Measurements from ENCODE around the gene GLP1R. TPM values are rescaled to one million over a fixed set of nuclear protein-coding genes. Genes with fewer than 3 reads are reported as not detected.

The GLP1R gene
- polyA plus RNA-seq, 2 of the 4 experiments (the other 2 are of a cell fraction): not detected

DNA sequence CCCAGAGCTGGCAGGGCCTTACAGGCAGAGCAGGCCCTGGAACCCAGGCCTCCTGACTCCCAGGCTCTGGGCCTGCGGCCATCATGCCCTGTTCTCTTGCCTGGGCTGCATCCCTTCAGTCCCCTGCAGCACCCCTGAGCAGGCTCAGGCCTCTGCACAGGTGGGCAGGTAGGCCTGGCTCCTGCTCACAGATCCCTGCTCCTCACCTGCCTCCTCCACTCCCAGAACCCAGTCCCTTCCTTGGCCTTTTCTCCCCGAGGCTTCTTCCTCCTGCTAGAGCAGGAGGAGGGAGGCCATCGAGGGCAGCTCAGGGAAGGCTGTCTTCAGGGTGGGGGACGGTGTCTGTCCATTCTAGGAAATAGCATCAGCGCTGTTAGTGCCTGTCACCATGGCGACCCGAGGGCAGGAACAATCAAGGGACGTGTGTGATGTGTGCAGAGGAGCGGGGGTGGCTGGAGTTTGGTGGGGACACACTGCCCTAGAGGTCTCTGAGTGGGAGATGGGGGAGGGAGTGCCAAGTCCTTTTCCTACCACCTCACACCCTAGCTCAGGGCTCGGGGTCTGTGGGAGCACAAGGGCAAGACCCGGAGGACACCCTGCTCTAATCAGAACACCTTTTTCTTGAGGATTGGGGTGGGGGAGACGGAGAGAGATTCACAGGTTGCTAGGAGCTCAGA lies 26.6 kb downstream of the GLP1R start:
- CTCF ChIA-PET: interaction anchor here (1.2 kb wide), 1 partner anchor 13 kb away, joined by 4 read pairs; no protein-coding TSS in a partner anchor
- no peaks in the 10 kb centered on the region for H3K4me1 ChIP-seq
- no peak for DNase-seq (ENCODE audit: low read depth in 1 of 2, low spot score in 1 of 2)
- H3K9me3 ChIP-seq: no peaks in the 10 kb centered on the region
- TF ChIP-seq HDAC2 (IDR thresholded peaks at IDR 0.05) (no peak), CBX2 (IDR thresholded peaks at IDR 0.05; ENCODE audit: borderline replicate concordance, low read depth) (no peak), ZFP36 (IDR thresholded peaks at IDR 0.05; ENCODE audit: borderline replicate concordance, partially characterized antibody) (no peak), KDM1A (IDR thresholded peaks at IDR 0.05; ENCODE audit: low read depth) (no peak), ESRRA (IDR thresholded peaks at IDR 0.05; ENCODE audit: borderline replicate concordance, low read length) (no peak), SREBF2 (IDR thresholded peaks at IDR 0.05) (no peak), CBX8 (IDR thresholded peaks at IDR 0.05) (no peak), HOXB5 (CRISPR knock-in tag; IDR thresholded peaks at IDR 0.05) (no peak), RNF2 (IDR thresholded peaks at IDR 0.05; ENCODE audit: borderline replicate concordance, low read depth) (no peak), HOXB13 (CRISPR knock-in tag; IDR thresholded peaks at IDR 0.05; ENCODE audit: low read depth) (no peak), HMGXB4 (CRISPR knock-in tag; IDR thresholded peaks at IDR 0.05; ENCODE audit: borderline replicate concordance) (no peak), PBX3 (IDR thresholded peaks at IDR 0.05) (no peak), TP53 (CRISPR knock-in tag; IDR thresholded peaks at IDR 0.05) (no peak), RFX5 (IDR thresholded peaks at IDR 0.05) (no peak), EHF (CRISPR knock-in tag; IDR thresholded peaks at IDR 0.05) (no peak)
- TF ChIP-seq, protein P1, sequence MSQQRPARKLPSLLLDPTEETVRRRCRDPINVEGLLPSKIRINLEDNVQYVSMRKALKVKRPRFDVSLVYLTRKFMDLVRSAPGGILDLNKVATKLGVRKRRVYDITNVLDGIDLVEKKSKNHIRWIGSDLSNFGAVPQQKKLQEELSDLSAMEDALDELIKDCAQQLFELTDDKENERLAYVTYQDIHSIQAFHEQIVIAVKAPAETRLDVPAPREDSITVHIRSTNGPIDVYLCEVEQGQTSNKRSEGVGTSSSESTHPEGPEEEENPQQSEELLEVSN (IDR thresholded peaks at IDR 0.05; ENCODE audit: borderline replicate concordance, low read depth): no peak
- TF ChIP-seq, protein P2, sequence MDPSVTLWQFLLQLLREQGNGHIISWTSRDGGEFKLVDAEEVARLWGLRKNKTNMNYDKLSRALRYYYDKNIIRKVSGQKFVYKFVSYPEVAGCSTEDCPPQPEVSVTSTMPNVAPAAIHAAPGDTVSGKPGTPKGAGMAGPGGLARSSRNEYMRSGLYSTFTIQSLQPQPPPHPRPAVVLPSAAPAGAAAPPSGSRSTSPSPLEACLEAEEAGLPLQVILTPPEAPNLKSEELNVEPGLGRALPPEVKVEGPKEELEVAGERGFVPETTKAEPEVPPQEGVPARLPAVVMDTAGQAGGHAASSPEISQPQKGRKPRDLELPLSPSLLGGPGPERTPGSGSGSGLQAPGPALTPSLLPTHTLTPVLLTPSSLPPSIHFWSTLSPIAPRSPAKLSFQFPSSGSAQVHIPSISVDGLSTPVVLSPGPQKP (IDR thresholded peaks at IDR 0.05; ENCODE audit: low read depth, low read length): no peak
- no peak for ATAC-seq
- 29% methylated on average over 10 of the region's 12 CpGs for WGBS (ENCODE audit: missing lambda C conversion rate)
- POLR2A ChIA-PET: no interaction called here
- FAIRE-seq: no peak
- H3K4me3 ChIP-seq: no peak overlapping the region
- H3K27ac ChIP-seq: no peak overlapping the region
- H3K4me2 ChIP-seq: no peak overlapping the region

GRCh38 chr6:39075807-39076622 lies 27.4 kb downstream of the GLP1R start:
- ATAC-seq: no peak
- Histone ChIP-seq H3K4me1 (no peaks in the 10 kb centered on the region), H3K9me3 (no peaks in the 10 kb centered on the region), H3K4me2 (no peak overlapping the region), H3K27ac (no peak overlapping the region), H3K4me3 (no peak overlapping the region)
- TF ChIP-seq MAX (IDR thresholded peaks at IDR 0.05) (no peak), GATA3 (IDR thresholded peaks at IDR 0.05; ENCODE audit: borderline replicate concordance) (no peak), CEBPB (IDR thresholded peaks at IDR 0.05) (no peak), FOSB (CRISPR knock-in tag; IDR thresholded peaks at IDR 0.05) (no peak), SMC3 (IDR thresholded peaks at IDR 0.05) (no peak), RAD21 (conservative IDR thresholded peaks at IDR 0.05 in 1 of 2, IDR thresholded peaks at IDR 0.05 in 1 of 2) (no peak), ESRRA (IDR thresholded peaks at IDR 0.05; ENCODE audit: borderline replicate concordance, low read length) (no peak), PHF8 (IDR thresholded peaks at IDR 0.05; ENCODE audit: borderline replicate concordance, low read depth) (no peak), MYC (IDR thresholded peaks at IDR 0.05; ENCODE audit: borderline replicate concordance, low read length) (no peak), HOXA7 (CRISPR knock-in tag; IDR thresholded peaks at IDR 0.05) (no peak), ZFP36 (IDR thresholded peaks at IDR 0.05; ENCODE audit: borderline replicate concordance, partially characterized antibody) (no peak), ZNF302 (CRISPR knock-in tag; IDR thresholded peaks at IDR 0.05) (no peak), NFE2L2 (conservative IDR thresholded peaks at IDR 0.05; ENCODE audit: low read length) (no peak)
- POLR2A ChIA-PET: no interaction called here
- no peak for DNase-seq (ENCODE audit: low read depth in 1 of 2, low spot score in 1 of 2)
- CTCF ChIA-PET: interaction anchor here (1.2 kb wide), 1 partner anchor 13 kb away, joined by 4 read pairs; no protein-coding TSS in a partner anchor
- no peak for FAIRE-seq
- 65% methylated on average over 11 of the region's 11 CpGs for WGBS (ENCODE audit: missing lambda C conversion rate)

Data from A549 (cell line).